ENCODE results near the gene KIF6. TPM values are rescaled to one million over a fixed set of nuclear protein-coding genes. Genes with fewer than 3 reads are reported as not detected.

KIF6 gene
- total RNA-seq, 1 donor from 2014 or later: 2.7 TPM

- Histone ChIP-seq H3K4me2 (no peak overlapping the region), H3K79me2 (ENCODE audit: low read depth) (no peaks in the 10 kb centered on the region), H2AFZ (replicated peaks) (no peak overlapping the region), H3K27me3 (no peaks in the 10 kb centered on the region), H3K4me3 (no peak overlapping the region), H3F3A (ENCODE audit: low read depth) (no peaks in the 10 kb centered on the region), H3K9me3 (ENCODE audit: low read depth) (no peaks in the 10 kb centered on the region), H4K20me1 (ENCODE audit: low read depth) (no peaks in the 10 kb centered on the region), H3K36me3 (no peaks in the 10 kb centered on the region), H3K27ac (no peak overlapping the region), H3K9ac (no peak overlapping the region), H3K4me1 (peaks cover 6% of the 10 kb centered on the region)
- H3K27me3 Mint-ChIP-seq (ENCODE audit: insufficient read depth, low read depth): peaks cover 9% of the 10 kb centered on the region
- no peaks in the 10 kb centered on the region for H3K9me3 Mint-ChIP-seq
- TF ChIP-seq EZH2 (IDR thresholded peaks at IDR 0.05): no peak
- TF ChIP-seq EZH2phosphoT487 (IDR thresholded peaks at IDR 0.05): no peak
- no peak for TF ChIP-seq CTCF (IDR thresholded peaks at IDR 0.05)
- H3K27ac Mint-ChIP-seq: no peak overlapping the region
- DNase-seq (ENCODE audit: low spot score): no peak
- no peak overlapping the region for H3K4me3 Mint-ChIP-seq
- H3K4me1 Mint-ChIP-seq: peaks cover 9% of the 10 kb centered on the region
- H3K36me3 Mint-ChIP-seq: no peaks in the 10 kb centered on the region
Observed at GRCh38 chr6:39415482-39415881, 309.7 kb downstream of the KIF6 start.

GRCh38 chr6:39411465-39411864 is 313.7 kb downstream of the KIF6 start:
- H3K36me3 Mint-ChIP-seq: no peaks in the 10 kb centered on the region
- H3K4me1 ChIP-seq: peaks cover 6% of the 10 kb centered on the region
- no peaks in the 10 kb centered on the region for H3K9me3 ChIP-seq (ENCODE audit: low read depth)
- H3K4me3 ChIP-seq: no peak overlapping the region
- DNase-seq (ENCODE audit: low spot score): no peak
- no peaks in the 10 kb centered on the region for H3K27me3 ChIP-seq
- H3K4me1 Mint-ChIP-seq: no peaks in the 10 kb centered on the region
- H3K9me3 Mint-ChIP-seq: no peaks in the 10 kb centered on the region
- H3F3A ChIP-seq (ENCODE audit: low read depth): no peaks in the 10 kb centered on the region
- no peak overlapping the region for H3K9ac ChIP-seq
- H3K4me3 Mint-ChIP-seq: no peak overlapping the region
- H4K20me1 ChIP-seq (ENCODE audit: low read depth): no peaks in the 10 kb centered on the region
- H3K36me3 ChIP-seq: no peaks in the 10 kb centered on the region
- TF ChIP-seq EZH2 (IDR thresholded peaks at IDR 0.05) (no peak), EZH2phosphoT487 (IDR thresholded peaks at IDR 0.05) (no peak), CTCF (IDR thresholded peaks at IDR 0.05) (no peak)
- no peak overlapping the region for H3K4me2 ChIP-seq
- H3K27me3 Mint-ChIP-seq (ENCODE audit: insufficient read depth, low read depth): no peaks in the 10 kb centered on the region
- H3K79me2 ChIP-seq (ENCODE audit: low read depth): no peaks in the 10 kb centered on the region
- H2AFZ ChIP-seq (replicated peaks): no peak overlapping the region
- no peak overlapping the region for H3K27ac ChIP-seq
- H3K27ac Mint-ChIP-seq: no peak overlapping the region

- no peak overlapping the region for H3K4me2 ChIP-seq
- no peaks in the 10 kb centered on the region for H3K4me1 Mint-ChIP-seq
Observed at GRCh38 chr6:39411001-39411400, 314.2 kb downstream of the KIF6 start.

More at GRCh38 chr6:39411001-39411400, 314.2 kb downstream of the KIF6 start:
- H3K27ac Mint-ChIP-seq: no peak overlapping the region
- H3K27me3 Mint-ChIP-seq (ENCODE audit: insufficient read depth, low read depth): no peaks in the 10 kb centered on the region
- H3K9me3 ChIP-seq (ENCODE audit: low read depth): no peaks in the 10 kb centered on the region
- no peaks in the 10 kb centered on the region for H3K36me3 ChIP-seq
- no peaks in the 10 kb centered on the region for H3K9me3 Mint-ChIP-seq
- H3K9ac ChIP-seq: no peak overlapping the region
- TF ChIP-seq EZH2phosphoT487 (IDR thresholded peaks at IDR 0.05): no peak
- no peak for TF ChIP-seq CTCF (IDR thresholded peaks at IDR 0.05)
- no peak for TF ChIP-seq EZH2 (IDR thresholded peaks at IDR 0.05)
- H3K27ac ChIP-seq: no peak overlapping the region
- H2AFZ ChIP-seq (replicated peaks): no peak overlapping the region
- no peak for DNase-seq (ENCODE audit: low spot score)
- H3K27me3 ChIP-seq: no peaks in the 10 kb centered on the region
- H3K4me3 Mint-ChIP-seq: no peak overlapping the region
- H3K4me1 ChIP-seq: peaks cover 1% of the 10 kb centered on the region
- no peaks in the 10 kb centered on the region for H3F3A ChIP-seq (ENCODE audit: low read depth)
- H3K36me3 Mint-ChIP-seq: no peaks in the 10 kb centered on the region
- H3K4me3 ChIP-seq: no peak overlapping the region
- H4K20me1 ChIP-seq (ENCODE audit: low read depth): no peaks in the 10 kb centered on the region
- no peaks in the 10 kb centered on the region for H3K79me2 ChIP-seq (ENCODE audit: low read depth)

Data from neural progenitor cell (in vitro differentiated cells).